Fibroblast of pulmonary artery (primary cell): ENCODE results near the gene ARMH1.

Experiments used
- DNase-seq: peaks from one replicate; pipeline ENCODE4 v3.0.0-alpha.2; 2010; ENCODE audit warnings: low read depth
- H3K4me3 ChIP-seq: replicated peaks from 2 replicates; pipeline ENCODE4 v1.5.1; 2011; ENCODE audit warnings: low read depth, mild to moderate bottlenecking, control low read depth, low read length, moderate library complexity
- CTCF ChIP-seq: IDR thresholded peaks from 2 replicates; pipeline ENCODE4 v1.5.1; 2011; ENCODE audit warnings: mild to moderate bottlenecking, control low read depth, low read length, inconsistent platforms; ENCODE audit errors: missing control alignments

ARMH1 gene

GRCh38 chr1:44717156-44717555, 42.6 kb downstream of the ARMH1 start:
- no peak for TF ChIP-seq CTCF
- no peak for DNase-seq
- H3K4me3 ChIP-seq: no peak overlapping the region

- TF ChIP-seq CTCF: no peak
- DNase-seq: no peak
- no peak overlapping the region for H3K4me3 ChIP-seq
Observed at GRCh38 chr1:44717653-44718052, 43.1 kb downstream of the ARMH1 start.

- DNase-seq: no peak
- TF ChIP-seq CTCF: no peak
- no peak overlapping the region for H3K4me3 ChIP-seq
Observed at GRCh38 chr1:44718091-44718490, 43.6 kb downstream of the ARMH1 start.

GRCh38 chr1:44719318-44719717, 44.8 kb downstream of the ARMH1 start:
- DNase-seq: no peak
- TF ChIP-seq CTCF: no peak
- no peak overlapping the region for H3K4me3 ChIP-seq

GRCh38 chr1:44720281-44720680, 45.8 kb downstream of the ARMH1 start:
- no peak for TF ChIP-seq CTCF
- no peak overlapping the region for H3K4me3 ChIP-seq
- DNase-seq: no peak

- TF ChIP-seq CTCF: no peak
- peak; percentile 96 for DNase-seq
- H3K4me3 ChIP-seq: no peak overlapping the region
Observed at GRCh38 chr1:44721485-44722361, 47.2 kb downstream of the ARMH1 start.

- TF ChIP-seq CTCF: no peak
- H3K4me3 ChIP-seq: no peak overlapping the region
- no peak for DNase-seq
Observed at GRCh38 chr1:44723064-44723463, 48.5 kb downstream of the ARMH1 start.
